B cell (primary cell): Measurements from ENCODE around the gene GULP1. TPM values are rescaled to one million over a fixed set of nuclear protein-coding genes. Genes with fewer than 3 reads are reported as not detected.
"Not testable (repeated sequence)": the region's sequence is repeated elsewhere in the genome, so short reads cannot be mapped to it uniquely, and the experiment has no call there.

Source experiments
- ATAC-seq: fragments of 200-7000 bp; cut with Tn5 transposase; one replicate; pipeline ENCODE4 v1.10.0; 2021; ENCODE audit warnings: low read depth, mild to moderate bottlenecking, moderate number of reproducible peaks, moderate library complexity
- CTCF ChIA-PET: fragments of 350-600 bp; sonication (Branson Sonifier 250); formaldehyde crosslinking; loops from one replicate; lab custom pipeline; 2021; ENCODE audit warnings: antibody characterized with exemption, inconsistent platforms; lab: Charles Lee
- POLR2A ChIA-PET: fragments of 350-600 bp; sonication (Branson Sonifier 250); formaldehyde crosslinking; loops from one replicate; lab custom pipeline; 2021; ENCODE audit warnings: antibody characterized with exemption; lab: Charles Lee
- DNase-seq: peaks from one replicate; pipeline ENCODE4 v3.0.0; 2013
- H2AFZ ChIP-seq: 2 replicates; pipeline ENCODE4 v1.6.1; 2012; ENCODE audit warnings: mild to moderate bottlenecking, low read depth, low read length; ENCODE audit not compliant: insufficient read depth, poor library complexity, severe bottlenecking
- H3K27ac ChIP-seq, 2 donors: 1 replicate in 1 of 2; 2 replicates in 1 of 2; pipeline ENCODE4 v1.5.1; 2012 to 2013; ENCODE audit warnings: low read length in 2 of 2, mild to moderate bottlenecking in 2 of 2, moderate library complexity in 1 of 2
- H3K27me3 ChIP-seq, 4 experiments: fragments of 200-600 bp in 1 of 4; sonication (generic) in 1 of 4; replicated peaks in 1 of 4; 1 replicate in 2 of 4; 2 replicates in 2 of 4; pipeline versions ENCODE4 v1.6.1 to v1.7.0; 2013 to 2016; ENCODE audit warnings: low read length in 3 of 4, mild to moderate bottlenecking in 2 of 4, mixed read lengths in 1 of 4, moderate library complexity in 1 of 4; ENCODE audit not compliant: insufficient read depth in 4 of 4, control insufficient read depth in 3 of 4; ENCODE audit errors: control extremely low read depth in 1 of 4
- H3K36me3 ChIP-seq, 2 experiments: replicated peaks in 1 of 2; 1 replicate in 1 of 2; 2 replicates in 1 of 2; pipeline versions ENCODE4 v1.6.1 to v1.7.1; 2013; ENCODE audit warnings: low read length in 1 of 2; ENCODE audit not compliant: insufficient read depth in 2 of 2, control insufficient read depth in 1 of 2; ENCODE audit errors: control extremely low read depth in 1 of 2, extremely low read depth in 1 of 2
- H3K4me1 ChIP-seq, 2 donors: fragments of 200-600 bp in 1 of 2; sonication (generic) in 1 of 2; 1 replicate in 1 of 2; 2 replicates in 1 of 2; pipeline versions ENCODE4 v1.5.1 to v1.6.1; 2013 to 2017; ENCODE audit warnings: low read length in 2 of 2; ENCODE audit not compliant: control insufficient read depth in 2 of 2, insufficient read depth in 2 of 2
- H3K4me2 ChIP-seq: replicated peaks from 2 replicates; pipeline ENCODE3; 2012; ENCODE audit warnings: mild to moderate bottlenecking, low read depth, low read length; ENCODE audit not compliant: poor library complexity, severe bottlenecking
- H3K4me3 ChIP-seq, 5 experiments: fragments of 200-600 bp in 1 of 5; sonication (generic) in 1 of 5; 1 replicate in 3 of 5; 2 replicates in 2 of 5; pipeline versions ENCODE4 v1.5.1 to v1.7.0; 2011 to 2016; ENCODE audit warnings: low read length in 4 of 5, mild to moderate bottlenecking in 4 of 5, low read depth in 2 of 5, control low read depth in 1 of 5, moderate library complexity in 1 of 5; ENCODE audit not compliant: insufficient read depth in 1 of 5; ENCODE audit errors: control extremely low read depth in 1 of 5, extremely low read depth in 1 of 5
- H3K79me2 ChIP-seq: fragments of 200-600 bp; sonication (generic); one replicate; pipeline ENCODE4 v1.6.0; 2016; ENCODE audit warnings: low read length; ENCODE audit not compliant: control insufficient read depth, insufficient read depth
- H3K9ac ChIP-seq: fragments of 200-600 bp; sonication (generic); 2 replicates; pipeline ENCODE4 v1.6.1; 2017; ENCODE audit warnings: mild to moderate bottlenecking, low read length, moderate library complexity
- H3K9me3 ChIP-seq, 3 donors: one replicate each; pipeline versions ENCODE4 v1.6.1 to v1.7.1; 2013; ENCODE audit warnings: low read length in 2 of 3; ENCODE audit not compliant: control insufficient read depth in 2 of 3, insufficient read depth in 1 of 3; ENCODE audit errors: control extremely low read depth in 1 of 3
- H4K20me1 ChIP-seq: 2 replicates; pipeline ENCODE4 v1.6.0; 2012; ENCODE audit warnings: mild to moderate bottlenecking, low read length; ENCODE audit not compliant: insufficient read depth, control insufficient read depth, poor library complexity, severe bottlenecking
- H3K27ac Mint-ChIP-seq: one replicate; pipeline ENCODE4 v1.8.0; 2021; ENCODE audit warnings: mixed read lengths
- H3K27me3 Mint-ChIP-seq: one replicate; pipeline ENCODE4 v1.8.0; 2021; ENCODE audit warnings: mixed read lengths
- H3K4me1 Mint-ChIP-seq: one replicate; pipeline ENCODE4 v1.8.0; 2021; ENCODE audit warnings: mixed read lengths
- H3K4me3 Mint-ChIP-seq: one replicate; pipeline ENCODE4 v1.8.0; 2021; ENCODE audit warnings: mixed read lengths
- H3K9me3 Mint-ChIP-seq: one replicate; pipeline ENCODE4 v1.8.0; 2022; ENCODE audit warnings: mixed read lengths; ENCODE audit not compliant: insufficient read depth
- EZH2 ChIP-seq: IDR thresholded peaks from 2 replicates; pipeline ENCODE4 v1.6.1; 2012; ENCODE audit warnings: borderline replicate concordance, low read depth, mild to moderate bottlenecking, moderate library complexity, low read length; ENCODE audit not compliant: insufficient read depth, poor library complexity, severe bottlenecking
- WGBS: methylation state at CpG from one replicate; pipeline ENCODE4 v1.1.5; 2013; ENCODE audit warnings: missing lambda C conversion rate; ENCODE audit not compliant: insufficient coverage; 5-methylcytosine and 5-hydroxymethylcytosine counted together
- intact Hi-C: fragments of 100-400 bp; cut with micrococcal nuclease; formaldehyde crosslinking; loops from one replicate; pipeline ENCODE4 v1.10.0; 2022
- polyA plus RNA-seq: library from polyadenylated mRNA; depleted of rRNA; stranded (reverse); fragments of >200 nt; gene quantifications from 2 replicates; pipeline ENCODE4 v1.2.3, GENCODE V29; 2012
- total RNA-seq, 2 donors: library from RNA; stranded (reverse); fragments of 120-200 nt in 1 of 2; gene quantifications; 1 replicate in 1 of 2; 2 replicates in 1 of 2; pipeline versions ENCODE4 v1.2.3 to v1.2.4, GENCODE V29; 2013 to 2022
- TF ChIP-seq, protein P1 (sequence below): fragments of 200-600 bp; IDR thresholded peaks from one replicate; pipeline ENCODE4 v1.8.0; 2022; ENCODE audit warnings: antibody characterized with exemption, mild to moderate bottlenecking

GULP1 gene
- total and polyA plus RNA-seq, 2 donors (not counting 1 experiment from before 2014, with no cell fraction given) = not detected

DNA sequence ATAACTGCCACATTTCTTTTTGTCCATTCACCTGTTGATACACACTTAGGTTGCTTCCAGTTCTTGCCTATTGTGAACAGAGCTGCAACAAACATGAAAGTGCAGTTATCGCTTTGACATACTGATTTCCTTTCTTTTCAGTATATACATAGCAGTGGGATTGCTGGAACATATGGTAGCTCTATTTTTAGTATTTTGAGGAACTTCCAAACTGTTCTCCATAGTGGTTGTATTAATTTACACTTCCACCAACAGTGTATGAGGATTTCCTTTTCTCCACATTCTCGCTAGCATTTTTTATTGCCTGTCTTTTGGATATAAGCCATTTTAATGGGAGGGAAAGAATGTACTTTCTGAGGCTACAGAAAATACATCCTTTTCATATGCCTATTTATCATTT is 167.4 kb downstream of the GULP1 start:
- ATAC-seq (no peak), DNase-seq (no peak)
- H3K9me3 Mint-ChIP-seq = no peaks in the 10 kb centered on the region
- no peak overlapping the region for H3K4me3 ChIP-seq
- H4K20me1 ChIP-seq = no peaks in the 10 kb centered on the region
- H3K79me2 ChIP-seq = no peaks in the 10 kb centered on the region
- H3K9ac ChIP-seq = no peak overlapping the region
- TF ChIP-seq, protein P1, sequence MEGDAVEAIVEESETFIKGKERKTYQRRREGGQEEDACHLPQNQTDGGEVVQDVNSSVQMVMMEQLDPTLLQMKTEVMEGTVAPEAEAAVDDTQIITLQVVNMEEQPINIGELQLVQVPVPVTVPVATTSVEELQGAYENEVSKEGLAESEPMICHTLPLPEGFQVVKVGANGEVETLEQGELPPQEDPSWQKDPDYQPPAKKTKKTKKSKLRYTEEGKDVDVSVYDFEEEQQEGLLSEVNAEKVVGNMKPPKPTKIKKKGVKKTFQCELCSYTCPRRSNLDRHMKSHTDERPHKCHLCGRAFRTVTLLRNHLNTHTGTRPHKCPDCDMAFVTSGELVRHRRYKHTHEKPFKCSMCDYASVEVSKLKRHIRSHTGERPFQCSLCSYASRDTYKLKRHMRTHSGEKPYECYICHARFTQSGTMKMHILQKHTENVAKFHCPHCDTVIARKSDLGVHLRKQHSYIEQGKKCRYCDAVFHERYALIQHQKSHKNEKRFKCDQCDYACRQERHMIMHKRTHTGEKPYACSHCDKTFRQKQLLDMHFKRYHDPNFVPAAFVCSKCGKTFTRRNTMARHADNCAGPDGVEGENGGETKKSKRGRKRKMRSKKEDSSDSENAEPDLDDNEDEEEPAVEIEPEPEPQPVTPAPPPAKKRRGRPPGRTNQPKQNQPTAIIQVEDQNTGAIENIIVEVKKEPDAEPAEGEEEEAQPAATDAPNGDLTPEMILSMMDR = no peak
- TF ChIP-seq EZH2 = no peak
- CTCF ChIA-PET = no interaction called here
- POLR2A ChIA-PET = no interaction called here
- no peak overlapping the region for H3K4me2 ChIP-seq
- H3K27me3 ChIP-seq = no peaks in the 10 kb centered on the region
- H3K27ac ChIP-seq = no peak overlapping the region
- no peak overlapping the region for H2AFZ ChIP-seq
- no peaks in the 10 kb centered on the region for H3K27me3 Mint-ChIP-seq
- peaks cover 0 to 7% (median 0%) of the 10 kb centered on the region in 3 donors for H3K9me3 ChIP-seq
- no peak overlapping the region for H3K27ac Mint-ChIP-seq
- no peak overlapping the region for H3K4me3 Mint-ChIP-seq
- WGBS = no CpG with 5 or more reads among the region's 2 CpGs
- intact Hi-C loops = no loop called here
- H3K36me3 ChIP-seq = no peaks in the 10 kb centered on the region
- no peaks in the 10 kb centered on the region for H3K4me1 Mint-ChIP-seq
- no peaks in the 10 kb centered on the region for H3K4me1 ChIP-seq

DNA sequence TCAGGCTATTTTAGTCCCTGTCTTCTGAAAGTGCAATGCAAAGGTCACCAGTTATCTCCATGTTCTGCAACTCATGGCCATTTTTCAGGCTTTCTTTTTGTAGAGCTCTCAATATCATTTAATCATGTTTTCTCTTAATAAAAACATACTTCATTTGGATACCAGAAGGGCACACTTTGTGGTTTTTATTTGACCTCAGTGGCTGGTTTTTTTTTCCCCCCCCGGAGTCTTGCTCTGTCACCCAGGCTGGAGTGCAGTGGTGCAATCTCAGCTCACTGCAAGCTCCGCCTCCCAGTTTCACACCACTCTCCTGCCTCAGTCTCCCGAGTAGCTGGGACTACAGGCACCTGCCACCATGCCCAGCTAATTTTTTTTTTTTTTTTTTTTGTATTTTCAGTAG is 174.4 kb downstream of the GULP1 start:
- WGBS = 86% methylated on average over 1 of the region's 3 CpGs
- ATAC-seq, H3K27me3 Mint-ChIP-seq, H3K4me3 ChIP-seq, POLR2A ChIA-PET, intact Hi-C loops, H3K27ac Mint-ChIP-seq, H3K4me3 Mint-ChIP-seq, H3K27me3 ChIP-seq, H3K4me1 ChIP-seq, H3K27ac ChIP-seq, H3K9me3 ChIP-seq, H3K9me3 Mint-ChIP-seq, H3K4me1 Mint-ChIP-seq, CTCF ChIA-PET, H3K36me3 ChIP-seq, H4K20me1 ChIP-seq, H3K79me2 ChIP-seq, DNase-seq, H3K9ac ChIP-seq, H3K4me2 ChIP-seq, H2AFZ ChIP-seq: not testable (repeated sequence)
